Stomach smooth muscle (tissue), 2 donors: ENCODE results near the gene RHBDD3.

Experiments used
- H3K27ac ChIP-seq: one replicate; pipeline ENCODE4 v1.7.0; 2013; ENCODE audit warnings: mild to moderate bottlenecking, low read length, inconsistent platforms
- H3K27me3 ChIP-seq, 2 donors: one replicate each; pipeline ENCODE4 v1.7.0; 2013; ENCODE audit warnings: low read length in 2 of 2; ENCODE audit not compliant: insufficient read depth in 2 of 2, control insufficient read depth in 1 of 2
- H3K36me3 ChIP-seq, 2 donors: one replicate each; pipeline ENCODE4 v1.7.0; 2013; ENCODE audit warnings: low read length in 2 of 2; ENCODE audit not compliant: control insufficient read depth in 2 of 2, insufficient read depth in 2 of 2
- H3K4me1 ChIP-seq: one replicate; pipeline ENCODE4 v1.7.0; 2013; ENCODE audit warnings: low read length; ENCODE audit not compliant: control insufficient read depth, insufficient read depth
- H3K4me3 ChIP-seq, 2 donors: one replicate each; pipeline ENCODE4 v1.7.0; 2013; ENCODE audit warnings: low read length in 2 of 2
- H3K9ac ChIP-seq, 2 donors: one replicate each; pipeline ENCODE4 v1.7.0; 2013; ENCODE audit warnings: low read length in 2 of 2, mild to moderate bottlenecking in 1 of 2
- H3K9me3 ChIP-seq, 2 donors: one replicate each; pipeline ENCODE4 v1.7.0; 2013; ENCODE audit warnings: low read length in 2 of 2; ENCODE audit not compliant: control insufficient read depth in 2 of 2
- donor health status: healthy.
- donor health status: Pancreatic carcinoma.

RHBDD3 gene

GRCh38 chr22:29267858-29268510 lies at the start of gene RHBDD3, which contains the start of gene EWSR1:
Gene RHBDD3 (minus strand): TSS chr22:29267981. CDS start chr22:29265626, 2,355 bp downstream.
Gene EWSR1 (plus strand): TSS chr22:29268268. CDS start chr22:29268337, 69 bp downstream.
- Histone ChIP-seq H3K36me3 (peaks cover 10 to 15% of the 10 kb centered on the region in 2 donors), H3K4me3 (peak within 1 kb of the TSS; percentile 77 to 96), H3K9me3 (no peaks in the 10 kb centered on the region), H3K27me3 (no peaks in the 10 kb centered on the region), H3K9ac (peak within 1 kb of the TSS; percentile 97 to 100), H3K4me1 (peaks cover 34% of the 10 kb centered on the region), H3K27ac (peak within 1 kb of the TSS; percentile 100)

DNA sequence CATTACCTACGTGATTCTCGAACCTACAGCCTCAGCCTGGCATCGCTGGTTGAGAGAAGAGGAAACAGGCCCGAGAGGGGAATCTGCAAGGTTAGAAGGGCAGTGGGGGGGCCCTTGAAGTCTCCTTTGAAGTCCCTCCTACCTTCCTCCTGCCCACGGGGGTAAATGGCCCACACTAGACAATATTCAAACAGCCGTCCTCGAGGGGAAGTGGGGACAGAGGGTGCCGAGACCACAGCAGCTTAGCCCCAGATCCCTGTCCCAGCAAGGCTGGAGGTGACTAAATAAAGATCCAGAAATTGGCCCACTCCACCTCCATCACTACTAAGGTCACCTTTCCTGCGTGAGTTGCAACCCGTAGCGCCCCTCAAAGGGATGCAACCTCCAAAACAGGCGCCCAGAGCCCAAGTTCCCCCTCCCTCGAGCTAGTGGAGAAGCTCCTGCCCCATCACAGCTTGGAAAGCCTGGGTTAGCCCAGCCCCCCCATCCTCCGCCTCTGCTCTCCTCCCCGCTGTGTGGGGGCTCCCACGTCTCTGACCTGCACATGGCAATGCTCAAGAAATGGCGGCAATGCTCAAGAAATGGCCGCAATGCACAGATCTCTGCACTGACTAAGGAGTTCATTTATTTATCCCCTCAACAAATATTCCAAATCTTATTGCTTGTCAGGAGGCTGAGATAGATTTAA lies 48.5 kb upstream of the RHBDD3 start:
- no peak overlapping the region for H3K9ac ChIP-seq
- peaks cover 39% of the 10 kb centered on the region for H3K4me1 ChIP-seq
- H3K27me3 ChIP-seq = peaks cover 20 to 32% of the 10 kb centered on the region in 2 donors
- no peak overlapping the region for H3K27ac ChIP-seq
- no peaks in the 10 kb centered on the region for H3K36me3 ChIP-seq
- no peak overlapping the region for H3K4me3 ChIP-seq
- H3K9me3 ChIP-seq = no peaks in the 10 kb centered on the region

GRCh38 chr22:29315286-29316140 lies 47.7 kb upstream of the RHBDD3 start, which contains the start of gene RASL10A:
Gene RASL10A (minus strand): TSS chr22:29315697. CDS start chr22:29315246, 451 bp downstream.
- Histone ChIP-seq H3K9ac (no peak within 1 kb of the TSS), H3K27me3 (peaks cover 20 to 32% of the 10 kb centered on the region in 2 donors), H3K9me3 (no peaks in the 10 kb centered on the region), H3K36me3 (no peaks in the 10 kb centered on the region), H3K27ac (no peak within 1 kb of the TSS), H3K4me1 (peaks cover 46% of the 10 kb centered on the region), H3K4me3 (peak within 1 kb of the TSS; percentile 31 to 61)

- no peaks in the 10 kb centered on the region for H3K36me3 ChIP-seq
- H3K4me1 ChIP-seq = peaks cover 52% of the 10 kb centered on the region
- H3K9ac ChIP-seq = no peak overlapping the region
- H3K4me3 ChIP-seq = peak overlapping the region; percentile 31 to 61
- no peaks in the 10 kb centered on the region for H3K9me3 ChIP-seq
- H3K27me3 ChIP-seq = peaks cover 20 to 32% of the 10 kb centered on the region in 2 donors
- no peak overlapping the region for H3K27ac ChIP-seq
Observed at GRCh38 chr22:29314537-29315285, 46.9 kb upstream of the RHBDD3 start.

GRCh38 chr22:29313576-29314466 lies 46.0 kb upstream of the RHBDD3 start:
- no peak overlapping the region for H3K9ac ChIP-seq

DNA sequence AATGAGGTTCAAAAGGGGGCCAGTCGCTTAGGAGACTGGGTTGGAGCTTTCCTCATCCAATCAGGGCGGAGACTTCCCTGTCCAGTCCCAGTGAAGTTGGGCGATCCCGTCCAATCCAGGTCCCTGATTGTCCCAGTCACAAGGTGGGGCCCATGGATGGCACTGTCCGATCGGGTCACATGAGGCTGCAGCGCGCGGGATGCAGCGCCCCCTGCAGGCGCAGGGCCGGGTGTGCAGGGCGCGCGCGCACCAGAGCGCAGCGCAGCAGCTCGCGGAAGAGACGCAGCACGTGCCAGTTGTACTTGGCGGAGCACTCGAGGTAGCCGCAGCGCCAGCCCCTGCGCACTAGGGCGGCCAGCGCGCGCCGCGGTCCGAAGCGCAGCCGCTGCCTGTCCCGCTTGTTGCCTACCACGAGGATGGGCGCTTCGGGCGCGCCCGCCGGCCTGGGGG lies 45.4 kb upstream of the RHBDD3 start:
- H3K9me3 ChIP-seq = no peaks in the 10 kb centered on the region
- H3K9ac ChIP-seq = no peak overlapping the region
- peaks cover 20 to 32% of the 10 kb centered on the region in 2 donors for H3K27me3 ChIP-seq
- H3K27ac ChIP-seq = no peak overlapping the region
- peaks cover 68% of the 10 kb centered on the region for H3K4me1 ChIP-seq
- H3K36me3 ChIP-seq = no peaks in the 10 kb centered on the region
- H3K4me3 ChIP-seq = no peak overlapping the region

More at GRCh38 chr22:29313576-29314466, 46.0 kb upstream of the RHBDD3 start:
- no peaks in the 10 kb centered on the region for H3K9me3 ChIP-seq
- H3K27me3 ChIP-seq = peaks cover 20 to 32% of the 10 kb centered on the region in 2 donors
- H3K4me3 ChIP-seq = peak overlapping the region in 1 of 2 donors; percentile 60
- H3K27ac ChIP-seq = no peak overlapping the region
- H3K4me1 ChIP-seq = peaks cover 61% of the 10 kb centered on the region
- no peaks in the 10 kb centered on the region for H3K36me3 ChIP-seq

GRCh38 chr22:29312218-29313125 lies 44.7 kb upstream of the RHBDD3 start:
- Histone ChIP-seq H3K27me3 (peaks cover 20 to 32% of the 10 kb centered on the region in 2 donors), H3K4me3 (no peak overlapping the region), H3K9me3 (no peaks in the 10 kb centered on the region), H3K4me1 (peaks cover 75% of the 10 kb centered on the region), H3K9ac (no peak overlapping the region), H3K27ac (no peak overlapping the region), H3K36me3 (no peaks in the 10 kb centered on the region)

DNA sequence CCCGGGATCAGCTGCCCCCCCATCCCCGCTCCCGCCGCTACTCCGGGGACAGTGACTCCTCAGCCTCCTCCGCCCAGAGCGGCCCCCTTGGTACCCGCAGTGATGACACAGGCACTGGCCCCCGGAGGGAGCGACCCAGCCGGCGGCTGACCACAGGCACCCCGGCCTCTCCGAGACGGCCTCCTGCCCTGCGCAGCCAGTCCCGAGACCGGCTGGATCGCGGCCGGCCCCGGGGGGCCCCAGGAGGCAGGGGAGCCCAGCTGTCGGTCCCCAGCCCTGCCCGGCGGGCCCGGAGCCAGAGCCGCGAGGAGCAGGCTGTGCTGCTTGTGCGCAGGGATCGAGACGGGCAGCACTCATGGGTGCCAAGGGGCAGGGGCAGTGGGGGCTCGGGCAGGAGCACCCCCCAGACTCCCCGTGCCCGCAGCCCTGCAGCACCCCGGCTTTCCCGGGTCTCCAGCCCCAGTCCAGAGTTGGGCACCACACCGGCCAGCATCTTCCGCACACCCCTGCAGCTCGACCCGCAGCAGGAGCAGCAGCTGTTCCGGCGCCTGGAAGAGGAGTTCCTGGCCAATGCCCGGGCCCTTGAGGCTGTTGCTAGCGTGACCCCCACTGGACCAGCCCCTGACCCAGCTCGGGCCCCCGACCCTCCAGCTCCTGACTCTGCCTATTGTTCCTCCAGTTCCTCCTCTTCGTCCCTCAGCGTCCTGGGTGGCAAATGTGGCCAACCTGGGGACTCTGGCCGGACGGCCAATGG lies 43.9 kb upstream of the RHBDD3 start:
- H3K27ac ChIP-seq = peak overlapping the region; percentile 62
- H3K9me3 ChIP-seq = no peaks in the 10 kb centered on the region
- H3K4me1 ChIP-seq = peaks cover 78% of the 10 kb centered on the region
- H3K4me3 ChIP-seq = peak overlapping the region in 1 of 2 donors; percentile 63
- peak overlapping the region; percentile 36 to 44 for H3K9ac ChIP-seq
- no peaks in the 10 kb centered on the region for H3K36me3 ChIP-seq
- peaks cover 20 to 32% of the 10 kb centered on the region in 2 donors for H3K27me3 ChIP-seq
